GM12892 (cell line): ENCODE results near the gene P2RX3.
A peak's percentile ranks its signal among the peaks of the same experiment; 100 is the strongest.

Experiments used
- DNase-seq: peaks from one replicate; pipeline ENCODE4 v3.0.0; 2011; ENCODE audit not compliant: insufficient read length
- FAIRE-seq: peaks from 2 replicates; lab custom pipeline; 2011; peaks lifted over from hg19 to GRCh38; lab: Jason Lieb, UNC
- POLR2A ChIP-seq: IDR thresholded peaks from 2 replicates; pipeline ENCODE4 v1.6.1; 2011; ENCODE audit warnings: low read depth, low read length, control low read depth
- POLR2AphosphoS5 ChIP-seq: IDR thresholded peaks from 2 replicates; pipeline ENCODE4 v1.6.1; 2011; ENCODE audit warnings: low read depth, low read length, control low read depth
- TAF1 ChIP-seq: IDR thresholded peaks from 2 replicates; pipeline ENCODE4 v1.6.1; 2011; ENCODE audit warnings: low read depth, mild to moderate bottlenecking, control low read depth, low read length, borderline replicate concordance

Gene P2RX3

GRCh38 chr11:57370941-57371340, 32.8 kb downstream of the P2RX3 start:
- no peak for TF ChIP-seq POLR2AphosphoS5
- TF ChIP-seq POLR2A: no peak
- TF ChIP-seq TAF1: no peak
- FAIRE-seq: no peak
- DNase-seq: no peak

DNA sequence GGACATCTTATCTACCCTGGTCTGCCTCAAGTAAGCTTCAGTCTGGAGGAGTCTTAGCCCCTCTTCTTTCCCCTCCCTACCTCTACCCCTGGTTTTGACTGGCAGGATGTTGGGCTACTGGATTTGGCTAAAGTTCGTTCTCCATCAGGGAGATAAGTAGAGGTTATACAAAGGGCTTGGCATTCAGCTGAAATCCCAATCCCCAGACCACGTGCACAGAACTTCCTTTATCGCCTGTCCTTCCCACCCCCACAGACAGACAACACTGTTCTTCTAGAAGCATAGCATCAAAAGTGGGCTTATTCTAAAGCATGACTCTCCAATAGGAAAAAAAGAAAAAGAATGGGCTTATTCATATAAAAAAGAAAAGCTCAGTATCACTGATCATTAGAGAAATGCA, 35.0 kb downstream of the P2RX3 start:
- DNase-seq (no peak), FAIRE-seq (no peak)
- no peak for TF ChIP-seq POLR2AphosphoS5
- no peak for TF ChIP-seq TAF1
- no peak for TF ChIP-seq POLR2A

GRCh38 chr11:57374966-57375365, 36.8 kb downstream of the P2RX3 start:
- no peak for TF ChIP-seq TAF1
- TF ChIP-seq POLR2AphosphoS5: no peak
- TF ChIP-seq POLR2A: no peak
- no peak for DNase-seq
- FAIRE-seq: no peak

- FAIRE-seq (no peak), DNase-seq (no peak)
- no peak for TF ChIP-seq TAF1
- TF ChIP-seq POLR2A: no peak
- no peak for TF ChIP-seq POLR2AphosphoS5
Measured at GRCh38 chr11:57375490-57375889, 37.3 kb downstream of the P2RX3 start.

DNA sequence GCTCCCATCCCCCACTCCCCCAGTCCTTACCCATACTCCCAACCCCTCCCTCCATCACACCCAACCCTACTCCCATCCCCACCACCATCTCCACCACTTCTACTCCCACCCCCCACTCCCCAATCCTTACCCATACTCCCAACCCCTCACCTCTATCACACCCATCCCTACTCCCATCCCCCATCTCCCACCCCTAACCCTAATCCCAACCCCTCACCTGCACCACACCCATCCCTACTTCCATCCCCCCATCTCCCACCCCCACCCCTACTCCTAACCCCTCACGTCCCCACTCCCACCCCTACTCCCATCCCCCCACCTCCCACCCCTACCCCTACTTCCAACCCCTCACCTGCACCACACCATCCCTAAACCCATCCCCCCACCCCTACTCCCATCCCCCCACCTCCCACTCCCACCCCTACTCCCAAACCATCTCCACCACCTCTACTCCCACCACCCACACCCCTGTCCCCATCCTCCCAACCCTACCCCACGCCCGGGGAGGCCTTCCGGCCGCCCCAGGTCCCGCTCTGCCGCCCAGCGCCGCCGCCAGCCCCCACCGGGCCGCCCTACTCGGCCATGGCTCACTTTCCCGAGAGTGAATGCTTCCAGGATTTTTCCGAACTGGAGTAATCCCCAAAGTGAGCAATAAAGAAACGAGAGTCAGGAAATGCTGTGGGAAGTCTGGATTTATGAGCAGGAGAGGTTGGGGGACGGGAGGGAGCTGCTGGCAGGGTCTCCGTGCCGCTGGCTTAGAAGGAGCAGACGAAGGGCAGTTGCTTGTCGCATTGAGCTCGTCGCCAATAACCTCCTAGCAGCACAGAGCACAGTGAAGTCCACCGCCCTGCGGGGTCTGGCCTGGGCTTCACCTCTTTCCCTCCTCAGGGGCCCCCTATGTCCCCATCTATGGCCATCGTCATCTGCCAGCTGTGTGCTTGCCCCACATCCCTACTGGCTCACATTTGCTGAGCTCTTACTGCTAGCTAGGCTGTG, 38.2 kb downstream of the P2RX3 start:
- FAIRE-seq (no peak), DNase-seq (no peak)
- TF ChIP-seq POLR2A: no peak
- no peak for TF ChIP-seq POLR2AphosphoS5
- no peak for TF ChIP-seq TAF1

DNA sequence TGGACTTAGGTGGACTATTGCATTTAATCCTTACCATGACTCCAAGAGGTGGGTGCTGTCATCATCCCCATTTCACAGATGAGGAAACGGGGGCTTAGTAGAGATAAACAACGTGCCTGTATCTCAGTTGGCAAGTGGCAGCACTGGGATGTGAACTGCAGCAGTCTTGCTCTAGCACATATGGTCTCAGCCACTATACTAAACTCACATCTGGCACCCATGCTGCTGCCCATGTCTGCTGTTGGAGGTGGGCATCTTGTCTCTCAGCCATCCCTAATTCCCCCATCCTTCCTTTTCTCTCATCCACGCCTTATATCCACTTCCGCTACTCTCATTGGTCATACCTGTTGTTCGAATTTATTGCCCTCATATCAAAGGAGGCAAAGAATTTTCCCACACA, 39.0 kb downstream of the P2RX3 start:
- no peak for FAIRE-seq
- DNase-seq: no peak
- no peak for TF ChIP-seq TAF1
- TF ChIP-seq POLR2AphosphoS5: no peak
- no peak for TF ChIP-seq POLR2A

GRCh38 chr11:57378186-57378585, 40.0 kb downstream of the P2RX3 start:
- FAIRE-seq (no peak), DNase-seq (no peak)
- TF ChIP-seq POLR2AphosphoS5: no peak
- no peak for TF ChIP-seq POLR2A
- no peak for TF ChIP-seq TAF1

DNA sequence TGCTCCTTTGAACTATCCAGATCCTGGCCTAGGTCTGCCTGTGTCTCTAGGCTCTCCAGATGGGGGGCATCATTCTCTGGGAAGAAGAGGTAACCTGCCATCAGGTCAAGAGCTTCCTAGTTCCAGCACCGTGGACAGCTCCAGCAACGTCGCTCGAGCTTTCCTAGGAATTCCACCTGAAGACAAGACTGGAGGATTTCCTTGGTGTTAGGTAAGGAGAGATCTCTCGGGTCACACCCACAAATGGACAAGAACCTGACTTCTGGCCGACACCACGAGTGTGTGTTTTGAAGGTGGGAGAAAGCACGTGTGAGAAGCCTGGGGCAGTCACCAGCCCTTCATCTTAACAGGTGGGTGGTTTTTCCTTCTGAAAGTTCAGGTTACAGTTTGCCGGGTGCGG, 41.6 kb downstream of the P2RX3 start:
- FAIRE-seq (no peak), DNase-seq (no peak)
- TF ChIP-seq POLR2A (no peak), POLR2AphosphoS5 (no peak), TAF1 (no peak)

DNA sequence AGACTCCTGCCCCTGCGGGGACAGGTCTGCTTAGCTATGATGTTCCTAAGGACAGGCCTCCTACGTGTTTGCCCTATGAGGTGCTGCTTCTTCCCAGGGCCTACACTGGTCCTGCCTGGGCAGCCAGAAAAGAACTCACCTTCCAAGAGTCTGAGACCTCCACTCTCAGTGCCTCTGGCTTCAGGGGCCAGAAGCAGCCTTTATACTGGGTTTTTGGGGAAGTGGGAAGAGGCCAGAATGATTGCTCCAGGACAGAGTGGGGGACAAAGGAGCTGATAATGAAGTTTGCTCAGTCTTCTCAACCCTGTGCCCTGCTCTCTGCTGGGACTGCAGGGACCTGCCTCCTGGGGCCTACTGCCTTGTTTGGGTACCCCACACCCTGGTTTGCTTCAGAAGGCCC, 42.8 kb downstream of the P2RX3 start, which contains the start of gene PRG3:
Gene PRG3, minus strand, starts transcription at position 176 of the 400 bp plus-strand sequence. CDS start 442 bp downstream, outside the sequence.
- FAIRE-seq (no peak), DNase-seq (no peak)
- no peak for TF ChIP-seq TAF1
- TF ChIP-seq POLR2A: no peak
- no peak for TF ChIP-seq POLR2AphosphoS5

DNA sequence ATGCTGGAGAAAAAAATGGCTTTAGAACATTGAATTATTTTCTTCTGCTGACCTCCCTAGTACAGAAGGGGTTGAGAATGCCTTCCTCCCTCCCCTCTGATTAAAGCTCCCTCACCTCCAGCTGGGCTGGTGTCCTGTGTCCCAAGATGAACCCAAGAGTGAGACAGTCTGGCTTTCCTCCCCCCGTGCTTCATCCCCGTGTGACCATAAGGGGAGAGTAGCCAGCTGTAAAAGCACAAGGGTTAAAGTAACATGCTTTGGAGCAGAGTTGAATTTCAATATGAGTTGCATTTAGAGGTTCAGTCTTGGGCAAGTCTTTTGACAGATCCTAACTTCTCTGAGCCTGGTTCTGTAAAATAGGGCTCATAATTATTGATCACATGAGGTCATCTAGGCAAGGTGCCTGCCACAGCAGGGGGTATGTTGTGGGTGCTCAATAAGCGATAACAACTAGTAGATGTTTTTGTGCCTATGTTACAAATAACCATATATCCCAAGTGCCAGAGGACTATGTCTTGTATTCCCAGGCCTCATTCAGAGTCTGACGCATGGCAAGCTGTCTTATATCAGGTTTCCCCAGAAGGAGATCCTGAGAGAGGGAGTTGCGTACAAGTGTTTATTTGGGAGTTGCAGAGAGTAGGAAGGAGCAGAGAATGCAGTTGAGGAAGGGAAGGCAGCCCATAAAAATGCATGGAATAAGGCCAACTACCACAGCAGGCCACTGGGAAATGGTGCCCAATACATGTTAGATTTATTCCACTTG, 48.2 kb downstream of the P2RX3 start:
- TF ChIP-seq TAF1: no peak
- TF ChIP-seq POLR2AphosphoS5: no peak
- TF ChIP-seq POLR2A: no peak
- FAIRE-seq: peak; percentile 38
- no peak for DNase-seq

GRCh38 chr11:57387289-57388030, 49.3 kb downstream of the P2RX3 start:
- DNase-seq (no peak), FAIRE-seq (no peak)
- no peak for TF ChIP-seq TAF1
- no peak for TF ChIP-seq POLR2AphosphoS5
- no peak for TF ChIP-seq POLR2A
